K562 (cell line): ENCODE measurements around the gene CCNY. TPM values are rescaled to one million over a fixed set of nuclear protein-coding genes. Genes with fewer than 3 reads are reported as not detected.

Experiments
- ATAC-seq: fragments of 200-7000 bp; cut with Tn5 transposase; 3 replicates; pipeline ENCODE4 v1.9.1; 2020; ENCODE audit warnings: moderate library complexity
- BruUV-seq: library from RNA; stranded (reverse); fragments of 400-500 nt; replicated peaks from 2 replicates; lab custom pipeline; 2021; lab: Mats Ljungman, UMichigan
- CTCF ChIA-PET: fragments of 300-600 bp; formaldehyde crosslinking; extraction: SDS; loops from one replicate; lab custom pipeline; 2021; ENCODE audit warnings: low intra/inter-chr PET ratio; lab: Yijun Ruan, JAX
- POLR2A ChIA-PET: fragments of 300-600, 350-650 bp; sonication (Branson Sonifier 250); formaldehyde crosslinking; extraction: SDS; loops from one replicate; lab custom pipeline; 2021; ENCODE audit warnings: antibody characterized with exemption, inconsistent platforms; lab: Yijun Ruan, JAX
- DNase-seq, 4 experiments: peaks; one replicate each; pipeline versions ENCODE4 v3.0.0 to v3.0.0-alpha.2; 2011 to 2018; ENCODE audit warnings: low spot score in 3 of 4, mixed read lengths in 3 of 4; ENCODE audit errors: extremely low read depth in 1 of 4
- FAIRE-seq: peaks from 2 replicates; lab custom pipeline; 2011; peaks lifted over from hg19 to GRCh38; lab: Jason Lieb, UNC
- H2AFZ ChIP-seq: 2 replicates; pipeline ENCODE4 v1.6.0; 2011; ENCODE audit warnings: low read depth, low read length, control low read depth, inconsistent platforms
- H3K27ac ChIP-seq: fragments of 200-600 bp; 3 replicates; pipeline ENCODE4 v1.8.0; 2011; ENCODE audit warnings: low read depth, mild to moderate bottlenecking, control low read depth, inconsistent platforms, low read length, moderate library complexity, mixed read lengths; ENCODE audit errors: extremely low read depth
- H3K27me3 ChIP-seq, 2 experiments: fragments of 300-600 bp in 1 of 2; 2 replicates in 1 of 2; 3 replicates in 1 of 2; pipeline versions ENCODE4 v1.6.0 to v1.8.0; 2011; ENCODE audit warnings: inconsistent platforms in 2 of 2, low read length in 2 of 2, mild to moderate bottlenecking in 1 of 2, mixed read lengths in 1 of 2, moderate library complexity in 1 of 2; ENCODE audit not compliant: control insufficient read depth in 2 of 2, insufficient read depth in 2 of 2
- H3K36me3 ChIP-seq: fragments of 300-600 bp; 3 replicates; pipeline ENCODE4 v1.8.0; 2011; ENCODE audit warnings: mild to moderate bottlenecking, low read length, inconsistent platforms; ENCODE audit not compliant: control insufficient read depth, insufficient read depth
- H3K4me1 ChIP-seq, 2 experiments: fragments of 200-600 bp in 1 of 2; replicated peaks in 1 of 2; 2 replicates in 1 of 2; 3 replicates in 1 of 2; pipeline versions ENCODE4 v1.5.1 to v1.8.0; 2011; ENCODE audit warnings: inconsistent platforms in 2 of 2, low read length in 2 of 2, mild to moderate bottlenecking in 1 of 2, mixed read lengths in 1 of 2, moderate library complexity in 1 of 2; ENCODE audit not compliant: control insufficient read depth in 2 of 2, insufficient read depth in 2 of 2
- H3K4me2 ChIP-seq: 2 replicates; pipeline ENCODE4 v1.6.1; 2011; ENCODE audit warnings: low read length, control low read depth, inconsistent platforms, mixed read lengths; ENCODE audit not compliant: insufficient read depth
- H3K4me3 ChIP-seq: fragments of 200-600 bp; sonication (generic), shearing (Covaris generic); 2 replicates; pipeline ENCODE4 v1.5.1; 2016; ENCODE audit warnings: control low read depth, inconsistent platforms
- H3K79me2 ChIP-seq: fragments of 200-600 bp; 3 replicates; pipeline ENCODE4 v1.8.0; 2011; ENCODE audit warnings: low read length, inconsistent platforms; ENCODE audit not compliant: control insufficient read depth, insufficient read depth
- H3K9ac ChIP-seq, 2 experiments: 2 replicates each; pipeline versions ENCODE4 v1.6.0 to v1.6.1; 2011; ENCODE audit warnings: low read depth in 2 of 2, low read length in 2 of 2, control low read depth in 1 of 2, inconsistent platforms in 1 of 2, mild to moderate bottlenecking in 1 of 2, mixed read lengths in 1 of 2; ENCODE audit not compliant: insufficient read depth in 1 of 2
- H3K9me1 ChIP-seq: one replicate; pipeline ENCODE4 v1.6.0; 2011; ENCODE audit warnings: inconsistent platforms, mild to moderate bottlenecking, low read length, moderate library complexity; ENCODE audit not compliant: control insufficient read depth, insufficient read depth
- H3K9me3 ChIP-seq: replicated peaks from 2 replicates; pipeline ENCODE4 v1.5.1; 2011; ENCODE audit warnings: low read depth, low read length, inconsistent platforms; ENCODE audit not compliant: control insufficient read depth, insufficient read depth
- H4K20me1 ChIP-seq: replicated peaks from 2 replicates; pipeline ENCODE4 v1.6.1; 2011; ENCODE audit warnings: low read length, inconsistent platforms, mixed read lengths; ENCODE audit not compliant: control insufficient read depth, insufficient read depth
- E2F5 ChIP-seq: sonication (generic); formaldehyde crosslinking; IDR thresholded peaks from 2 replicates; pipeline ENCODE4 v1.8.0; 2022; ENCODE audit warnings: mild to moderate bottlenecking, missing genetic modification reagents
- HNRNPH1 ChIP-seq: fragments of 200-400 bp; formaldehyde crosslinking; optimal IDR thresholded peaks from 2 replicates; pipeline ENCODE3; 2017; ENCODE audit warnings: low read depth, mild to moderate bottlenecking, low read length, moderate library complexity
- KDM4B ChIP-seq, 2 experiments: fragments of 450-650 bp in 1 of 2; sonication (generic) in 1 of 2; IDR thresholded peaks; 2 replicates each; pipeline ENCODE4 v1.6.1; 2016 to 2017; ENCODE audit warnings: borderline replicate concordance in 2 of 2, antibody characterized with exemption in 1 of 2, low read depth in 1 of 2, mild to moderate bottlenecking in 1 of 2
- NCOA6 ChIP-seq: fragments of 450-650 bp; IDR thresholded peaks from 2 replicates; pipeline ENCODE4 v1.6.1; 2017; ENCODE audit warnings: mild to moderate bottlenecking
- PCBP1 ChIP-seq: fragments of 200-400 bp; formaldehyde crosslinking; IDR thresholded peaks from 2 replicates; pipeline ENCODE4 v1.6.1; 2018; ENCODE audit warnings: mild to moderate bottlenecking, low read depth, low read length; ENCODE audit not compliant: poor library complexity, severe bottlenecking
- SAFB ChIP-seq: fragments of 200-400 bp; formaldehyde crosslinking; IDR thresholded peaks from 2 replicates; pipeline ENCODE4 v1.6.1; 2017; ENCODE audit warnings: low read depth, low read length, borderline replicate concordance
- ZNF764 ChIP-seq: fragments of 250-450 bp; sonication (Bioruptor Pico); IDR thresholded peaks from 2 replicates; pipeline ENCODE4 v1.4.0; 2020; ENCODE audit warnings: low read depth, mild to moderate bottlenecking, moderate library complexity
- WGBS: fragments of 100-300 bp; shearing (Covaris generic); methylation state at CpG from one replicate; pipeline ENCODE4 v1.1.6; 2016; ENCODE audit warnings: low coverage, mixed read lengths; ENCODE audit not compliant: insufficient coverage; ENCODE audit errors: missing lambda C conversion rate; 5-methylcytosine and 5-hydroxymethylcytosine counted together
- in situ Hi-C: fragments of 300-500 bp; cut with MboI; formaldehyde crosslinking; loops from 4 replicates; pipeline ENCODE4 v1.15.0; 2018; ENCODE audit warnings: inconsistent platforms, mixed read lengths
- intact Hi-C: fragments of 100-400 bp; cut with micrococcal nuclease; formaldehyde crosslinking; loops from 2 replicates; pipeline ENCODE4 v1.14.2; 2022
- polyA plus RNA-seq, 8 experiments: library from polyadenylated mRNA; depleted of rRNA in 4 of 8; stranded (reverse) in 5 of 8; unstranded in 3 of 8; fragments of >200 nt; fragmentation: Nextera tagmentation in 2 of 8; fragmentation: Illumina TruSeq in 1 of 8; extraction: Ambion mirVana in 2 of 8; extraction: Trizol in 1 of 8; gene quantifications; 2 replicates each; pipeline versions ENCODE4 v1.2.1 to v1.2.3, GENCODE V29; 2011 to 2014; ENCODE audit warnings: inconsistent platforms in 1 of 8, missing spikeins in 1 of 8
- total RNA-seq, 7 experiments: library from RNA; depleted of rRNA in 6 of 7; stranded (reverse); fragments of >200 nt in 6 of 7; fragmentation: Illumina TruSeq in 2 of 7; extraction: Trizol in 2 of 7; gene quantifications; 2 replicates each; pipeline versions ENCODE4 v1.2.1 to v1.2.3, GENCODE V29; 2011 to 2021; ENCODE audit warnings: low replicate concordance in 1 of 7
- TF ChIP-seq, protein P1 (sequence below): IDR thresholded peaks from 3 replicates; pipeline ENCODE4 v1.6.1; 2011; ENCODE audit warnings: borderline replicate concordance, mild to moderate bottlenecking, moderate library complexity; ENCODE audit not compliant: insufficient read length; ENCODE audit errors: extremely low read depth
- TF ChIP-seq, protein P2 (sequence below): fragments of 200-800 bp; sonication (Bioruptor generic); IDR thresholded peaks from 2 replicates; pipeline ENCODE4 v1.6.1; 2016; ENCODE audit warnings: missing genetic modification characterization, missing compliant biosample characterization

Gene CCNY
- total and polyA plus RNA-seq, 9 of the 15 experiments (the other 6 are each of a cell fraction or from before 2014, with no cell fraction given), result 8.4 to 109 (median 38.6) TPM

DNA sequence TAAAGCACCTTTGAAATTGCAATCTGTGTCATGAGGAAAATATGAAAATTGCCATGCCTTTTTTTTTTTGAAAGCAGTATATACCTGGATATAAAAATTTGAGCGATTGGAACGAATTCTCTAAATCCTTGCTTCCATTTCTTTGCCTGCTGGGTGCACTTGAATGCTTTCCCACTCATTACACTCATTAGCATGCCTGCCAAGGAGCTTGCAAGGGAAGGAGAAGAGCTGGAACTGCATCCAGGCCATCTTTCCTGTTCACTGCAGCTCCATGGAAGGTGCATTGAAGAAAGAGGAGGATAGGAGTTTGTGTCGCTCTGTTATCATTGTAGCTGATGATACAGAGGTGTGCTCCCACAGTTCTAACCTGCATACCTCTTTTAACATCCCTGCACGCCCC is 166.4 kb downstream of the CCNY start:
- no peaks in the 10 kb centered on the region for H3K9me3 ChIP-seq
- H3K27me3 ChIP-seq, result no peaks in the 10 kb centered on the region
- H3K4me2 ChIP-seq, result no peak overlapping the region
- peaks cover 5% of the 10 kb centered on the region for H4K20me1 ChIP-seq
- H3K4me3 ChIP-seq, result no peak overlapping the region
- H3K36me3 ChIP-seq, result peaks cover 12% of the 10 kb centered on the region; the same call in 2 of the 3 replicates
- H3K4me1 ChIP-seq, result peaks cover 0 to 10% of the 10 kb centered on the region in 2 experiments; a peak in 3 of 5 replicates
- FAIRE-seq (no peak), ATAC-seq (no peak), DNase-seq (no peak)
- H3K9me1 ChIP-seq, result no peaks in the 10 kb centered on the region
- ChIA-PET CTCF (no interaction called here), POLR2A (interaction anchor here (1.1 kb wide), 1 partner anchor 10 kb away, joined by 3 read pairs; no protein-coding TSS in a partner anchor)
- H3K79me2 ChIP-seq, result peaks cover 48% of the 10 kb centered on the region
- H3K9ac ChIP-seq, result no peak overlapping the region
- H3K27ac ChIP-seq, result no peak overlapping the region
- intact Hi-C loops (no loop called here), in situ Hi-C loops (loop anchor here (10.0 kb wide), 1 partner anchor 268 kb away; no protein-coding TSS in a partner anchor)
- 94% methylated on average over 4 of the region's 4 CpGs for WGBS
- no TSS peak for BruUV-seq
- no peak overlapping the region for H2AFZ ChIP-seq
- TF ChIP-seq HNRNPH1, result no peak
- no peak for TF ChIP-seq PCBP1
- TF ChIP-seq ZNF764 (CRISPR knock-in tag), result no peak
- TF ChIP-seq SAFB, result no peak
- no peak for TF ChIP-seq KDM4B (IDR thresholded peaks at IDR 0.05; ENCODE audit: borderline replicate concordance in 2 of 2, low read depth in 1 of 2)
- TF ChIP-seq, protein P1, sequence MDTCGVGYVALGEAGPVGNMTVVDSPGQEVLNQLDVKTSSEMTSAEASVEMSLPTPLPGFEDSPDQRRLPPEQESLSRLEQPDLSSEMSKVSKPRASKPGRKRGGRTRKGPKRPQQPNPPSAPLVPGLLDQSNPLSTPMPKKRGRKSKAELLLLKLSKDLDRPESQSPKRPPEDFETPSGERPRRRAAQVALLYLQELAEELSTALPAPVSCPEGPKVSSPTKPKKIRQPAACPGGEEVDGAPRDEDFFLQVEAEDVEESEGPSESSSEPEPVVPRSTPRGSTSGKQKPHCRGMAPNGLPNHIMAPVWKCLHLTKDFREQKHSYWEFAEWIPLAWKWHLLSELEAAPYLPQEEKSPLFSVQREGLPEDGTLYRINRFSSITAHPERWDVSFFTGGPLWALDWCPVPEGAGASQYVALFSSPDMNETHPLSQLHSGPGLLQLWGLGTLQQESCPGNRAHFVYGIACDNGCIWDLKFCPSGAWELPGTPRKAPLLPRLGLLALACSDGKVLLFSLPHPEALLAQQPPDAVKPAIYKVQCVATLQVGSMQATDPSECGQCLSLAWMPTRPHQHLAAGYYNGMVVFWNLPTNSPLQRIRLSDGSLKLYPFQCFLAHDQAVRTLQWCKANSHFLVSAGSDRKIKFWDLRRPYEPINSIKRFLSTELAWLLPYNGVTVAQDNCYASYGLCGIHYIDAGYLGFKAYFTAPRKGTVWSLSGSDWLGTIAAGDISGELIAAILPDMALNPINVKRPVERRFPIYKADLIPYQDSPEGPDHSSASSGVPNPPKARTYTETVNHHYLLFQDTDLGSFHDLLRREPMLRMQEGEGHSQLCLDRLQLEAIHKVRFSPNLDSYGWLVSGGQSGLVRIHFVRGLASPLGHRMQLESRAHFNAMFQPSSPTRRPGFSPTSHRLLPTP, result no peak
- TF ChIP-seq, protein P2, sequence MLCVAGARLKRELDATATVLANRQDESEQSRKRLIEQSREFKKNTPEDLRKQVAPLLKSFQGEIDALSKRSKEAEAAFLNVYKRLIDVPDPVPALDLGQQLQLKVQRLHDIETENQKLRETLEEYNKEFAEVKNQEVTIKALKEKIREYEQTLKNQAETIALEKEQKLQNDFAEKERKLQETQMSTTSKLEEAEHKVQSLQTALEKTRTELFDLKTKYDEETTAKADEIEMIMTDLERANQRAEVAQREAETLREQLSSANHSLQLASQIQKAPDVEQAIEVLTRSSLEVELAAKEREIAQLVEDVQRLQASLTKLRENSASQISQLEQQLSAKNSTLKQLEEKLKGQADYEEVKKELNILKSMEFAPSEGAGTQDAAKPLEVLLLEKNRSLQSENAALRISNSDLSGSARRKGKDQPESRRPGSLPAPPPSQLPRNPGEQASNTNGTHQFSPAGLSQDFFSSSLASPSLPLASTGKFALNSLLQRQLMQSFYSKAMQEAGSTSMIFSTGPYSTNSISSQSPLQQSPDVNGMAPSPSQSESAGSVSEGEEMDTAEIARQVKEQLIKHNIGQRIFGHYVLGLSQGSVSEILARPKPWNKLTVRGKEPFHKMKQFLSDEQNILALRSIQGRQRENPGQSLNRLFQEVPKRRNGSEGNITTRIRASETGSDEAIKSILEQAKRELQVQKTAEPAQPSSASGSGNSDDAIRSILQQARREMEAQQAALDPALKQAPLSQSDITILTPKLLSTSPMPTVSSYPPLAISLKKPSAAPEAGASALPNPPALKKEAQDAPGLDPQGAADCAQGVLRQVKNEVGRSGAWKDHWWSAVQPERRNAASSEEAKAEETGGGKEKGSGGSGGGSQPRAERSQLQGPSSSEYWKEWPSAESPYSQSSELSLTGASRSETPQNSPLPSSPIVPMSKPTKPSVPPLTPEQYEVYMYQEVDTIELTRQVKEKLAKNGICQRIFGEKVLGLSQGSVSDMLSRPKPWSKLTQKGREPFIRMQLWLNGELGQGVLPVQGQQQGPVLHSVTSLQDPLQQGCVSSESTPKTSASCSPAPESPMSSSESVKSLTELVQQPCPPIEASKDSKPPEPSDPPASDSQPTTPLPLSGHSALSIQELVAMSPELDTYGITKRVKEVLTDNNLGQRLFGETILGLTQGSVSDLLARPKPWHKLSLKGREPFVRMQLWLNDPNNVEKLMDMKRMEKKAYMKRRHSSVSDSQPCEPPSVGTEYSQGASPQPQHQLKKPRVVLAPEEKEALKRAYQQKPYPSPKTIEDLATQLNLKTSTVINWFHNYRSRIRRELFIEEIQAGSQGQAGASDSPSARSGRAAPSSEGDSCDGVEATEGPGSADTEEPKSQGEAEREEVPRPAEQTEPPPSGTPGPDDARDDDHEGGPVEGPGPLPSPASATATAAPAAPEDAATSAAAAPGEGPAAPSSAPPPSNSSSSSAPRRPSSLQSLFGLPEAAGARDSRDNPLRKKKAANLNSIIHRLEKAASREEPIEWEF (CRISPR knock-in tag), result no peak
- no peak for TF ChIP-seq NCOA6
- no peak for TF ChIP-seq E2F5
